ENCODE data around the gene ZNF784.

- no peak for TF ChIP-seq ESRRG (CRISPR knock-in tag; IDR thresholded peaks at IDR 0.05)
- no peak for TF ChIP-seq ZFP3 (CRISPR knock-in tag; IDR thresholded peaks at IDR 0.05)
- TF ChIP-seq RARB (CRISPR knock-in tag; IDR thresholded peaks at IDR 0.05) = no peak
- no peak for TF ChIP-seq POU6F1 (CRISPR knock-in tag; IDR thresholded peaks at IDR 0.05; ENCODE audit: borderline replicate concordance, low read depth)
- TF ChIP-seq CSDC2 (CRISPR knock-in tag; IDR thresholded peaks at IDR 0.05) = no peak
- TF ChIP-seq ARNTL (CRISPR knock-in tag; IDR thresholded peaks at IDR 0.05; ENCODE audit: borderline replicate concordance, low read depth) = no peak
- TF ChIP-seq ZNF70 (CRISPR knock-in tag; IDR thresholded peaks at IDR 0.05) = no peak
- no peak for TF ChIP-seq ZFP30 (CRISPR knock-in tag; IDR thresholded peaks at IDR 0.05)
- TF ChIP-seq TCF4 (CRISPR knock-in tag; IDR thresholded peaks at IDR 0.05; ENCODE audit: borderline replicate concordance) = no peak
- no peak for TF ChIP-seq CSRNP3 (CRISPR knock-in tag; IDR thresholded peaks at IDR 0.05)
- no peak; the same call in 1 of the 2 replicates for TF ChIP-seq PATZ1 (CRISPR knock-in tag; IDR thresholded peaks at IDR 0.05; ENCODE audit: borderline replicate concordance)
Observed at GRCh38 chr19:55640577-55641425, 16.4 kb upstream of the ZNF784 start, which contains the start of gene ZNF580.
